Keratinocyte (primary cell): ENCODE measurements around the gene CHST14. TPM values are rescaled to one million over a fixed set of nuclear protein-coding genes. Genes with fewer than 3 reads are reported as not detected.
A peak's percentile ranks its signal among the peaks of the same experiment; 100 is the strongest.

Experiments used
- DNase-seq: peaks from one replicate; pipeline ENCODE4 v3.0.0-alpha.2; 2011; ENCODE audit warnings: low read depth, missing footprints, low spot score
- FAIRE-seq: peaks from 2 replicates; lab custom pipeline; 2011; peaks lifted over from hg19 to GRCh38; lab: Jason Lieb, UNC
- H2AFZ ChIP-seq: 2 replicates; pipeline ENCODE4 v1.6.0; 2012; ENCODE audit warnings: low read length, control low read depth, inconsistent platforms; ENCODE audit not compliant: control insufficient read depth
- H3K27ac ChIP-seq: 2 replicates; pipeline ENCODE4 v1.5.1; 2011; ENCODE audit warnings: low read length; ENCODE audit not compliant: control insufficient read depth, insufficient read depth
- H3K27me3 ChIP-seq: 3 replicates; pipeline ENCODE4 v1.6.0; 2011; ENCODE audit warnings: low read length; ENCODE audit not compliant: control insufficient read depth, insufficient read depth; ENCODE audit errors: extremely low read depth
- H3K36me3 ChIP-seq, 2 experiments: 2 replicates in 1 of 2; 3 replicates in 1 of 2; pipeline ENCODE4 v1.5.1; 2011; ENCODE audit warnings: low read length in 2 of 2, mild to moderate bottlenecking in 1 of 2; ENCODE audit not compliant: control insufficient read depth in 2 of 2, insufficient read depth in 2 of 2; ENCODE audit errors: extremely low read depth in 1 of 2
- H3K4me1 ChIP-seq: 3 replicates; pipeline ENCODE4 v1.5.1; 2011; ENCODE audit warnings: low read length; ENCODE audit not compliant: control insufficient read depth, insufficient read depth; ENCODE audit errors: extremely low read depth
- H3K4me2 ChIP-seq: 3 replicates; pipeline ENCODE4 v1.6.0; 2011; ENCODE audit warnings: low read depth, low read length; ENCODE audit not compliant: control insufficient read depth, insufficient read depth; ENCODE audit errors: extremely low read depth
- H3K4me3 ChIP-seq, 3 experiments: fragments of 200-600 bp in 1 of 3; sonication (generic) in 1 of 3; 2 replicates in 2 of 3; 3 replicates in 1 of 3; pipeline ENCODE4 v1.5.1; 2011 to 2016; ENCODE audit warnings: low read length in 3 of 3, mild to moderate bottlenecking in 3 of 3, control low read depth in 2 of 3, inconsistent platforms in 1 of 3, low read depth in 1 of 3, mixed read lengths in 1 of 3, mixed run types in 1 of 3, moderate library complexity in 1 of 3; ENCODE audit not compliant: control insufficient read depth in 2 of 3, insufficient read depth in 2 of 3; ENCODE audit errors: extremely low read depth in 1 of 3
- H3K79me2 ChIP-seq: 2 replicates; pipeline ENCODE4 v1.6.0; 2012; ENCODE audit warnings: low read length; ENCODE audit not compliant: control insufficient read depth, insufficient read depth
- H3K9ac ChIP-seq: 3 replicates; pipeline ENCODE4 v1.6.0; 2011; ENCODE audit warnings: low read length; ENCODE audit not compliant: control insufficient read depth, insufficient read depth; ENCODE audit errors: extremely low read depth
- H3K9me1 ChIP-seq: 3 replicates; pipeline ENCODE4 v1.6.0; 2011; ENCODE audit warnings: low read length; ENCODE audit not compliant: control insufficient read depth, insufficient read depth; ENCODE audit errors: extremely low read depth
- H3K9me3 ChIP-seq: 2 replicates; pipeline ENCODE4 v1.5.1; 2012; ENCODE audit warnings: low read depth, low read length; ENCODE audit not compliant: control insufficient read depth
- H4K20me1 ChIP-seq: 3 replicates; pipeline ENCODE4 v1.6.0; 2011; ENCODE audit warnings: low read length; ENCODE audit not compliant: control insufficient read depth, insufficient read depth; ENCODE audit errors: extremely low read depth
- CTCF ChIP-seq, 3 experiments: IDR thresholded peaks in 1 of 3; conservative IDR thresholded peaks in 1 of 3; optimal IDR thresholded peaks in 1 of 3; 2 replicates in 2 of 3; 3 replicates in 1 of 3; pipeline versions ENCODE3 to v1.5.1; 2011; ENCODE audit warnings: low read length in 3 of 3, mild to moderate bottlenecking in 3 of 3, moderate library complexity in 2 of 3, control low read depth in 1 of 3, inconsistent platforms in 1 of 3; ENCODE audit not compliant: insufficient read depth in 2 of 3; ENCODE audit errors: extremely low read depth in 1 of 3
- EZH2 ChIP-seq: IDR thresholded peaks from one replicate; pipeline ENCODE4 v1.6.1; 2012; ENCODE audit warnings: inconsistent platforms, mild to moderate bottlenecking, low read length, moderate library complexity
- dilution Hi-C: fragments of 300-500 bp; cut with MboI; formaldehyde crosslinking; loops from one replicate; pipeline ENCODE4 v1.7.0; 2020; ENCODE audit warnings: low sequenced_read_pairs; ENCODE audit not compliant: extremely low pct_ligation_motif_present
- polyA plus RNA-seq, 5 experiments: library from polyadenylated mRNA; depleted of rRNA in 3 of 5; stranded (reverse) in 3 of 5; stranded (forward) in 1 of 5; unstranded in 1 of 5; fragments of >200 nt; gene quantifications; 1 replicate in 1 of 5; 2 replicates in 3 of 5; 3 replicates in 1 of 5; pipeline versions ENCODE4 v1.2.1 to v1.2.3, GENCODE V29; 2011 to 2012; ENCODE audit warnings: missing spikeins in 2 of 5, low read depth in 1 of 5, low replicate concordance in 1 of 5

CHST14 gene
- polyA plus RNA-seq, 1 donor (not counting 4 experiments of a cell fraction or from before 2014, with no cell fraction given), result 1.5 TPM

GRCh38 chr15:40489274-40490175, 18.7 kb downstream of the CHST14 start:
- FAIRE-seq (no peak), DNase-seq (no peak)
- no peak overlapping the region for H3K4me3 ChIP-seq
- H3K27me3 ChIP-seq, result no peaks in the 10 kb centered on the region
- H3K79me2 ChIP-seq, result no peaks in the 10 kb centered on the region
- no peak overlapping the region for H3K4me2 ChIP-seq
- H3K27ac ChIP-seq, result no peak overlapping the region
- dilution Hi-C loops, result no loop called here
- H3K4me1 ChIP-seq, result peaks cover 13% of the 10 kb centered on the region
- H2AFZ ChIP-seq, result no peak overlapping the region
- TF ChIP-seq EZH2 (no peak), CTCF (optimal IDR thresholded peaks at IDR 0.05 in 1 of 3, IDR thresholded peaks at IDR 0.05 in 1 of 3, conservative IDR thresholded peaks at IDR 0.05 in 1 of 3; ENCODE audit: extremely low read depth in 1 of 3, insufficient read depth in 2 of 3, low read length in 3 of 3) (no peak)
- H4K20me1 ChIP-seq, result no peaks in the 10 kb centered on the region
- no peaks in the 10 kb centered on the region for H3K9me3 ChIP-seq
- no peaks in the 10 kb centered on the region for H3K36me3 ChIP-seq
- H3K9me1 ChIP-seq, result no peaks in the 10 kb centered on the region
- no peak overlapping the region for H3K9ac ChIP-seq

GRCh38 chr15:40493089-40493840, 22.5 kb downstream of the CHST14 start:
- no peaks in the 10 kb centered on the region for H3K9me3 ChIP-seq
- no peaks in the 10 kb centered on the region for H3K27me3 ChIP-seq
- peak overlapping the region; percentile 42 for H3K4me2 ChIP-seq
- peaks cover 13% of the 10 kb centered on the region for H3K4me1 ChIP-seq
- no peaks in the 10 kb centered on the region for H3K79me2 ChIP-seq
- dilution Hi-C loops, result no loop called here
- no peak overlapping the region for H2AFZ ChIP-seq
- TF ChIP-seq EZH2 (no peak), CTCF (optimal IDR thresholded peaks at IDR 0.05 in 1 of 3, IDR thresholded peaks at IDR 0.05 in 1 of 3, conservative IDR thresholded peaks at IDR 0.05 in 1 of 3; ENCODE audit: extremely low read depth in 1 of 3, insufficient read depth in 2 of 3, low read length in 3 of 3) (no peak)
- H3K9me1 ChIP-seq, result no peaks in the 10 kb centered on the region
- no peak overlapping the region for H3K4me3 ChIP-seq
- no peak overlapping the region for H3K27ac ChIP-seq
- H4K20me1 ChIP-seq, result no peaks in the 10 kb centered on the region
- no peak overlapping the region for H3K9ac ChIP-seq
- DNase-seq (peak; percentile 32), FAIRE-seq (peak; percentile 72)
- no peaks in the 10 kb centered on the region for H3K36me3 ChIP-seq
